Nephron progenitor cell (in vitro differentiated cells): ENCODE data around the gene TDRD12.

ENCODE experiments used
- DNase-seq: peaks from one replicate; pipeline ENCODE4 v3.0.0; 2021
- H3K27ac Mint-ChIP-seq: 2 replicates; pipeline ENCODE4 v1.8.0; 2021; ENCODE audit warnings: mild to moderate bottlenecking, moderate library complexity, mixed read lengths
- H3K27me3 Mint-ChIP-seq: 2 replicates; pipeline ENCODE4 v1.8.0; 2021; ENCODE audit warnings: mild to moderate bottlenecking, low read depth, mixed read lengths; ENCODE audit not compliant: poor library complexity
- H3K36me3 Mint-ChIP-seq: 2 replicates; pipeline ENCODE4 v1.8.0; 2021; ENCODE audit warnings: low read depth, mixed read lengths
- H3K4me1 Mint-ChIP-seq: 2 replicates; pipeline ENCODE4 v1.8.0; 2021; ENCODE audit warnings: mixed read lengths
- H3K4me3 Mint-ChIP-seq: 2 replicates; pipeline ENCODE4 v1.8.0; 2021; ENCODE audit warnings: mild to moderate bottlenecking, moderate library complexity, mixed read lengths
- H3K9me3 Mint-ChIP-seq: 2 replicates; pipeline ENCODE4 v1.8.0; 2021; ENCODE audit warnings: mild to moderate bottlenecking, moderate library complexity, mixed read lengths
- TF ChIP-seq, protein P1 (sequence below): fragments of 200-600 bp; sonication (generic); IDR thresholded peaks from 2 replicates; pipeline ENCODE4 v1.5.0; 2021; ENCODE audit warnings: antibody characterized with exemption

TDRD12 gene

DNA sequence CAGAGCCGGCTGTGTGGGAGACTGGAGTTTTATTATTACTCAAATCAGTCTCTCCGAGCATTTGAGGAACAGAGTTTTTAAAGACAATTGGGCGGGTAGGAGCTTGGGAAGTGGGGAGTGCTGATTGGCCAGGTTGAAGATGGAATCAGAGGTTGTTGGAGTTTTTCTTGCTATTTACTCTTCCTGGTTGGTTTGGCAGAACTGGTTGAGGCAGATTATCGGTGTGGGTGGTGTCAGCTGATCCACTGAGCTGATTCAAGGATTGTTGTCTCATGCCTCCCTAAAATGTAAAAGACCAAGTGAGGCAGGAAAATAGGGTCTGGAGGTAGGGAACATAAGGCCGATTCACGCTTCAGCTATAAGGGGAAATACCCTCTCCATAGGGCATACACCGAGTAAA is 1.3 kb upstream of the TDRD12 start:
- DNase-seq, result no peak
- TF ChIP-seq, protein P1, sequence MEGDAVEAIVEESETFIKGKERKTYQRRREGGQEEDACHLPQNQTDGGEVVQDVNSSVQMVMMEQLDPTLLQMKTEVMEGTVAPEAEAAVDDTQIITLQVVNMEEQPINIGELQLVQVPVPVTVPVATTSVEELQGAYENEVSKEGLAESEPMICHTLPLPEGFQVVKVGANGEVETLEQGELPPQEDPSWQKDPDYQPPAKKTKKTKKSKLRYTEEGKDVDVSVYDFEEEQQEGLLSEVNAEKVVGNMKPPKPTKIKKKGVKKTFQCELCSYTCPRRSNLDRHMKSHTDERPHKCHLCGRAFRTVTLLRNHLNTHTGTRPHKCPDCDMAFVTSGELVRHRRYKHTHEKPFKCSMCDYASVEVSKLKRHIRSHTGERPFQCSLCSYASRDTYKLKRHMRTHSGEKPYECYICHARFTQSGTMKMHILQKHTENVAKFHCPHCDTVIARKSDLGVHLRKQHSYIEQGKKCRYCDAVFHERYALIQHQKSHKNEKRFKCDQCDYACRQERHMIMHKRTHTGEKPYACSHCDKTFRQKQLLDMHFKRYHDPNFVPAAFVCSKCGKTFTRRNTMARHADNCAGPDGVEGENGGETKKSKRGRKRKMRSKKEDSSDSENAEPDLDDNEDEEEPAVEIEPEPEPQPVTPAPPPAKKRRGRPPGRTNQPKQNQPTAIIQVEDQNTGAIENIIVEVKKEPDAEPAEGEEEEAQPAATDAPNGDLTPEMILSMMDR, result no peak
- Mint-ChIP-seq H3K27ac (peak overlapping the region; percentile 40), H3K4me1 (no peaks in the 10 kb centered on the region), H3K36me3 (peaks cover 15% of the 10 kb centered on the region), H3K27me3 (no peaks in the 10 kb centered on the region), H3K4me3 (no peak overlapping the region), H3K9me3 (peaks cover 7% of the 10 kb centered on the region)

DNA sequence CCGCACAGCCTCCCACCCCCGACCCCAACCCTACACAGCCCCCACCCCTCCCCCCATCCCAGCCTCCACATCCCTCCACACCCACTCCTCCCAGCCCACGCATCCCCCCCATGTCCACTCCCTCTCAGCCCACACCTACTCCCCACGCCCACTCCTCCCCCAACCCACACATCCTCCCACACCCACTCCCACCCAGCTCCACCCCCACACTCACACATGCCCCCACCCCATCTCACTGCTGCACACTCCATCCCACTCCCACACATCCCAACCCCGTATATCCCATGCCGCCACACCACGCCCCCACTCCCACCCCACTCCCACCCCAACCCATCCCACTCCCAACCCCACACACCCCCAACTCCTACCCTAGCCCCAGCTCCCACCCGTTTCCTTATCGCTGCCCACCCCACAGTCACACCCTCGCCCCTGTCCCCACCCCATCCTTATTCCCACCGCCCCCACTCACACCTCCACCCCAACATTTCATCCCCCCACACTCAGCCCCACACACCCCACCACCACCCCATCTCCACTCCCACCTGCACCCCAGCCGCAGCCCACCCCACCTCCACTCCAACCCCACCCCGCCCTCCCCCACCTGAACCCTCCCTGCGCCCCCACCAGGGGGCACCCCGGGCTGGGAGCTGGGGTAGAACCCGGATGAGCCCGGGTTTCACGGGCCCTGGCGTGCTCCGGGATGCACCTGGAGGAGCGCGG is 809 bp downstream of the TDRD12 start:
- H3K9me3 Mint-ChIP-seq, result peaks cover 16% of the 10 kb centered on the region
- no peak overlapping the region for H3K27ac Mint-ChIP-seq
- H3K4me1 Mint-ChIP-seq, result no peaks in the 10 kb centered on the region
- H3K36me3 Mint-ChIP-seq, result peaks cover 2% of the 10 kb centered on the region
- H3K4me3 Mint-ChIP-seq, result no peak overlapping the region
- DNase-seq, result no peak
- TF ChIP-seq, protein P1, result no peak
- H3K27me3 Mint-ChIP-seq, result no peaks in the 10 kb centered on the region

DNA sequence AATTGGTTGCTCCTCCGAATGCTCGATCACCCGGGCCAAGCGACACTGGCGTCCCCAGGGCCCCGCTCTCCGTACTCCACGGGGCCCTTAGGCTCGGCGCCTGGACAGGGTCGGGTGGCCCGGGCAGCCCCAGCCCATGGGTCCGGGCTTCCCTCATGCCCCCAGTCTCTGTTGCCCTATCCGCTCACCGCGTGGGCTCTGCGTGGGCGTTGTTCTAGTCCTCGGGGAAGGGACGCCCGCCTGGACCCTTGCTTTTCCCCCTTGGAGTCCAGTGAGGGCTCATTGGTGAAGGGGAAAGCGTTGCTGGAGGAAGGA is 1.3 kb downstream of the TDRD12 start:
- Mint-ChIP-seq H3K9me3 (peaks cover 20% of the 10 kb centered on the region), H3K4me3 (no peak overlapping the region), H3K27ac (peak overlapping the region; percentile 81), H3K36me3 (no peaks in the 10 kb centered on the region), H3K27me3 (no peaks in the 10 kb centered on the region), H3K4me1 (no peaks in the 10 kb centered on the region)
- TF ChIP-seq, protein P1, result no peak
- DNase-seq, result no peak

DNA sequence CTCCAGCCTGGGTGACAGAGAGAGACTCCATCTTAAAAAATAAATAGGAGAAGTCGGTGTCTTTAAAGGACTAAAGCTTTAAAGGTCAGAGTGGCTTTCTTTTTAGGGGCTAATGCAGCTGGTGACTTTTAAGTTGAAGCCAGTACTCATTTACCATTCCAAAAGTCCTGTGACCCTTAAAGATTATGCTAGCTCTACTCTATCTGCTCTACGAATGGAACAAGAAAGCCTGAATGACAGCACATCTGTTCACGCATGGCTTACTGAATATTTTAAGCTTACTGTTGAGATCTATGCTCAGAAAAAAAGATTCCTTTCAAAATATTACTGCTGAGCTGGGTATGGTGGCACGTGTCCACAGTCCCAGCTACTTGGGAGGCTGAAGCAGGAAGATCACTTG is 16.4 kb downstream of the TDRD12 start:
- Mint-ChIP-seq H3K27ac (no peak overlapping the region), H3K9me3 (no peaks in the 10 kb centered on the region), H3K27me3 (peaks cover 14% of the 10 kb centered on the region), H3K4me3 (no peak overlapping the region), H3K36me3 (no peaks in the 10 kb centered on the region), H3K4me1 (no peaks in the 10 kb centered on the region)
- DNase-seq, result no peak
- TF ChIP-seq, protein P1, result no peak

DNA sequence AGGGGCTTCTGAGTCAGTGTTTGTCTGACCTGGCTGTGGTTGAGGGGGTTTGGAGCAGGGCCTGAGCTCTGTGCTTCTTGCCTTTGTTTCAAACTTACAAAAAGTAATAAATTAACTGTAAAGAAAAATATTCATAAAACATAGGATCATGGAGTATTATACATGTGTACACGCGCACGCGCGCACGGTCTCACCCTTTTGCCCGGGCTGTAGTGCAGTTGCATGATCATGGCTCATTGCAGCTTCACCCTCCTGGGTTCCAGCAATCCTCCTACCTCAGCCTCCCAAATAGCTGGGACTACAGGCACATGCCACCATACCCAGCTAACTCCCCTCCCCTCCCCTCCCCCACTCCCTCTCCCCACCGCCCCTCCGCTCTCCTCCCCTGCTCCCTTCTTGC is 23.5 kb downstream of the TDRD12 start:
- Mint-ChIP-seq H3K4me1 (peaks cover 2% of the 10 kb centered on the region), H3K9me3 (no peaks in the 10 kb centered on the region), H3K27me3 (peaks cover 21% of the 10 kb centered on the region), H3K4me3 (no peak overlapping the region), H3K36me3 (no peaks in the 10 kb centered on the region), H3K27ac (no peak overlapping the region)
- no peak for DNase-seq
- TF ChIP-seq, protein P1, result no peak

DNA sequence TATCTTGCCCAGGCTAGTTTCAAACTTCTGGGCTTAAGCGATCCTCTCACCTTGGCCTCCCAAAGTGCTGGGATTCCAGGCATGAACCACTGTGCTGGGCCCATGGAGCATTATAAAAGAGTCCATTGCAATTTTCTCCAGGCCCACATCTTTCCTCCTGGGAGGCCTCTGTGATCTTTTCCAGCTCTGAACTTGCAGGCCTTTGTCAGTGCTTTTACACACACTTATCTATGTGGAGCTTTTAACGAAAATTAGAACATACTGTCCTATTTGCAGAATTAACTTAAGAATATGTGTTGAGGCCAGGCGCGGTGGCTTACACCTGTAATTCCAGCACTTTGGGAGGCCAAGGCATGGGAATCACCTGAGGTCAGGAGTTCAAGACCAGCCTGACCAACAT is 23.9 kb downstream of the TDRD12 start:
- no peaks in the 10 kb centered on the region for H3K9me3 Mint-ChIP-seq
- H3K36me3 Mint-ChIP-seq, result no peaks in the 10 kb centered on the region
- H3K4me1 Mint-ChIP-seq, result peaks cover 6% of the 10 kb centered on the region
- H3K27ac Mint-ChIP-seq, result no peak overlapping the region
- DNase-seq, result no peak
- TF ChIP-seq, protein P1, result no peak
- H3K4me3 Mint-ChIP-seq, result no peak overlapping the region
- peaks cover 21% of the 10 kb centered on the region for H3K27me3 Mint-ChIP-seq
